ENCODE measurements around the gene USP17L19. TPM values are rescaled to one million over a fixed set of nuclear protein-coding genes. Genes with fewer than 3 reads are reported as not detected.
"Not testable (repeated sequence)": the region's sequence is repeated elsewhere in the genome, so short reads cannot be mapped to it uniquely, and the experiment has no call there.

Gene USP17L19
- total RNA-seq (2014; rRNA removed; shearing (Covaris generic)): not detected in 2 replicates

- not testable (repeated sequence) for DNase-seq (ENCODE audit: low read depth)
These were observed at the start of gene USP17L19 for GRCh38 chr4:9253078-9253477. Gene USP17L19 (plus strand): TSS chr4:9253378. CDS start chr4:9253378, 0 bp downstream.

- not testable (repeated sequence) for DNase-seq (ENCODE audit: low read depth)
These were observed 42.8 kb upstream of the USP17L19 start, which contains the start of gene USP17L10 for GRCh38 chr4:9210357-9210756. Gene USP17L10 (plus strand): TSS chr4:9210657. CDS start chr4:9210657, 0 bp downstream.

- DNase-seq (ENCODE audit: low read depth): not testable (repeated sequence)
These were observed 38.5 kb upstream of the USP17L19 start for GRCh38 chr4:9214701-9215100.

- not testable (repeated sequence) for DNase-seq (ENCODE audit: low read depth)
These were observed 38.1 kb upstream of the USP17L19 start, which contains the start of gene USP17L11 for GRCh38 chr4:9215105-9215504. Gene USP17L11 (plus strand): TSS chr4:9215405. CDS start chr4:9215405, 0 bp downstream.

GRCh38 chr4:9219852-9220251 lies 33.3 kb upstream of the USP17L19 start, which contains the start of gene USP17L12:
Gene USP17L12 (plus strand): TSS chr4:9220152. CDS start chr4:9220152, 0 bp downstream.
- not testable (repeated sequence) for DNase-seq (ENCODE audit: low read depth)

- not testable (repeated sequence) for DNase-seq (ENCODE audit: low read depth)
These were observed 28.6 kb upstream of the USP17L19 start, which contains the start of gene USP17L13 for GRCh38 chr4:9224596-9224995. Gene USP17L13 (plus strand): TSS chr4:9224896. CDS start chr4:9224896, 0 bp downstream.

- DNase-seq (ENCODE audit: low read depth): not testable (repeated sequence)
These were observed 22.9 kb upstream of the USP17L19 start for GRCh38 chr4:9230249-9230648.

GRCh38 chr4:9234085-9234484 lies 19.1 kb upstream of the USP17L19 start, which contains the start of gene USP17L15:
Gene USP17L15 (plus strand): TSS chr4:9234385. CDS start chr4:9234385, 0 bp downstream.
- DNase-seq (ENCODE audit: low read depth): not testable (repeated sequence)

GRCh38 chr4:9238461-9238860 lies 14.7 kb upstream of the USP17L19 start:
- not testable (repeated sequence) for DNase-seq (ENCODE audit: low read depth)

GRCh38 chr4:9243579-9243978 lies 9.6 kb upstream of the USP17L19 start, which contains the start of gene USP17L17:
Gene USP17L17 (plus strand): TSS chr4:9243879. CDS start chr4:9243879, 0 bp downstream.
- DNase-seq (ENCODE audit: low read depth): not testable (repeated sequence)

GRCh38 chr4:9247953-9248680 lies 5.1 kb upstream of the USP17L19 start, which contains the start of gene USP17L18:
Gene USP17L18 (plus strand): TSS chr4:9248630. CDS start chr4:9248630, 0 bp downstream.
- not testable (repeated sequence) for DNase-seq (ENCODE audit: low read depth)

- not testable (repeated sequence) for DNase-seq (ENCODE audit: low read depth)
These were observed 4.6 kb downstream of the USP17L19 start, which contains the start of gene USP17L20 for GRCh38 chr4:9257824-9258223. Gene USP17L20 (plus strand): TSS chr4:9258124. CDS start chr4:9258124, 0 bp downstream.

GRCh38 chr4:9262572-9262971 lies 9.4 kb downstream of the USP17L19 start, which contains the start of gene USP17L21:
Gene USP17L21 (plus strand): TSS chr4:9262872. CDS start chr4:9262872, 0 bp downstream.
- not testable (repeated sequence) for DNase-seq (ENCODE audit: low read depth)

- not testable (repeated sequence) for DNase-seq (ENCODE audit: low read depth)
These were observed 14.1 kb downstream of the USP17L19 start, which contains the start of gene USP17L22 for GRCh38 chr4:9267319-9267718. Gene USP17L22 (plus strand): TSS chr4:9267619. CDS start chr4:9267619, 0 bp downstream.

- DNase-seq (ENCODE audit: low read depth): not testable (repeated sequence)
These were observed 18.5 kb downstream of the USP17L19 start for GRCh38 chr4:9271719-9272118.

Other genes starting within 250 kb of the USP17L19 start
- not detected in 2 replicates for gene FAM90A26, start 83.0 kb upstream of the USP17L19 start, total RNA-seq (2014; rRNA removed; shearing (Covaris generic))
- not detected in 2 replicates for gene USP17L10, start 42.7 kb upstream of the USP17L19 start, total RNA-seq (2014; rRNA removed; shearing (Covaris generic))
- gene USP17L11, start 38.0 kb upstream of the USP17L19 start, total RNA-seq (2014; rRNA removed; shearing (Covaris generic)): not detected in 2 replicates
- gene USP17L12, start 33.2 kb upstream of the USP17L19 start, total RNA-seq (2014; rRNA removed; shearing (Covaris generic)): not detected in 2 replicates
- gene USP17L13, start 28.5 kb upstream of the USP17L19 start, total RNA-seq (2014; rRNA removed; shearing (Covaris generic)): not detected in 2 replicates
- not detected in 2 replicates for gene USP17L15, start 19.0 kb upstream of the USP17L19 start, total RNA-seq (2014; rRNA removed; shearing (Covaris generic))
- gene USP17L17, start 9.5 kb upstream of the USP17L19 start, total RNA-seq (2014; rRNA removed; shearing (Covaris generic)): not detected in 2 replicates
- not detected in 2 replicates for gene USP17L18, start 4.7 kb upstream of the USP17L19 start, total RNA-seq (2014; rRNA removed; shearing (Covaris generic))
- not detected in 2 replicates for gene USP17L20, start 4.7 kb downstream of the USP17L19 start, total RNA-seq (2014; rRNA removed; shearing (Covaris generic))
- gene USP17L21, start 9.5 kb downstream of the USP17L19 start, total RNA-seq (2014; rRNA removed; shearing (Covaris generic)): not detected in 2 replicates
- not detected in 2 replicates for gene USP17L22, start 14.2 kb downstream of the USP17L19 start, total RNA-seq (2014; rRNA removed; shearing (Covaris generic))
- not detected in 2 replicates for gene USP17L24, start 71.8 kb downstream of the USP17L19 start, total RNA-seq (2014; rRNA removed; shearing (Covaris generic))
- not detected in 2 replicates for gene USP17L25, start 76.5 kb downstream of the USP17L19 start, total RNA-seq (2014; rRNA removed; shearing (Covaris generic))
- not detected in 2 replicates for gene USP17L26, start 81.3 kb downstream of the USP17L19 start, total RNA-seq (2014; rRNA removed; shearing (Covaris generic))
- not detected in 2 replicates for gene USP17L5, start 86.0 kb downstream of the USP17L19 start, total RNA-seq (2014; rRNA removed; shearing (Covaris generic))
- gene USP17L27, start 90.8 kb downstream of the USP17L19 start, total RNA-seq (2014; rRNA removed; shearing (Covaris generic)): not detected in 2 replicates
- gene USP17L28, start 95.5 kb downstream of the USP17L19 start, total RNA-seq (2014; rRNA removed; shearing (Covaris generic)): not detected in 2 replicates
- not detected in 2 replicates for gene USP17L29, start 100.3 kb downstream of the USP17L19 start, total RNA-seq (2014; rRNA removed; shearing (Covaris generic))
- not detected in 2 replicates for gene USP17L30, start 109.8 kb downstream of the USP17L19 start, total RNA-seq (2014; rRNA removed; shearing (Covaris generic))
- gene DEFB131A, start 191.0 kb downstream of the USP17L19 start, total RNA-seq (2014; rRNA removed; shearing (Covaris generic)): not detected in 2 replicates